Kasumi-1 (cell line): Measurements from ENCODE around the gene OR2T5.
"Not testable (repeated sequence)": the region's sequence is repeated elsewhere in the genome, so short reads cannot be mapped to it uniquely, and the experiment has no call there.

ENCODE experiments used
- DNase-seq, 2 experiments: peaks; one replicate each; lab custom pipeline; 2025; lab: John Stamatoyannopoulos, UW

OR2T5 gene, protein sequence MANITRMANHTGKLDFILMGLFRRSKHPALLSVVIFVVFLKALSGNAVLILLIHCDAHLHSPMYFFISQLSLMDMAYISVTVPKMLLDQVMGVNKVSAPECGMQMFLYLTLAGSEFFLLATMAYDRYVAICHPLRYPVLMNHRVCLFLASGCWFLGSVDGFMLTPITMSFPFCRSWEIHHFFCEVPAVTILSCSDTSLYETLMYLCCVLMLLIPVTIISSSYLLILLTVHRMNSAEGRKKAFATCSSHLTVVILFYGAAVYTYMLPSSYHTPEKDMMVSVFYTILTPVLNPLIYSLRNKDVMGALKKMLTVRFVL

DNA sequence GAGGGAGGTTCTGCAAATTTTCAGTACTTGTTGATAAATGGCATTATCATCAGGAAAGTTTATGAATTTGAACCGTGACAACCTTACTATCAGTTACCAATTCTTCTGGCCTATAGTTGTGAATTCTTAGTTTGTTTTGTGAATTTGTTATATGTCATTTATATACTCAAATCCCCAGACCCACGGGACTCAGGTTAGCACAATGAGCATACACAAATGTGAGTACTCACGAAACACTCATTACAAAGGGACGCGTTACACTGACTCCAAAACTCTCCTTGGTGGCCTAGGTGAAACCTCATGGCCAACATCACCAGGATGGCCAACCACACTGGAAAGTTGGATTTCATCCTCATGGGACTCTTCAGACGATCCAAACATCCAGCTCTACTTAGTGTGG lies at the start of gene OR2T5:
OR2T5 (plus strand) TSS at position 301 of the 400 bp plus-strand sequence; CDS start at position 301, 0 bp downstream.
- not testable (repeated sequence) for DNase-seq

DNA sequence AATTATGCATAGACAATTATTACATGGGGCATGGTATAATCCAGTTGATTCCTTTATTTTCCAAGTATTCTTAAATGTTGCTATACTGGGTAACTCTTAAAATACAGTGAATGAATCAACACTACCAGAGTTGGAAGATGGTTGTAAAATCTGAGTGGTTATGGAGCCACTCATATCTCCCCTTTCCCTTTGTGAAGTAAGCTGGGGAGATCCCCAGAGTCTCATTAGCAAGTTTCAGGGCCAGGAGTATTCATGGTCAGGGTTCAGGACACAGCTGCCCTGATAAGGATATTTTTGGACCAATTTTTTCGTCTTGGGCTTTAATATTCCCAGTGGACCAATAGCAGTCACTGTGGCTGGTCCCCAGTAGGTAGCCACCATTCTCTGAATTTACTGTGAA lies 49.7 kb upstream of the OR2T5 start:
- not testable (repeated sequence) for DNase-seq

DNA sequence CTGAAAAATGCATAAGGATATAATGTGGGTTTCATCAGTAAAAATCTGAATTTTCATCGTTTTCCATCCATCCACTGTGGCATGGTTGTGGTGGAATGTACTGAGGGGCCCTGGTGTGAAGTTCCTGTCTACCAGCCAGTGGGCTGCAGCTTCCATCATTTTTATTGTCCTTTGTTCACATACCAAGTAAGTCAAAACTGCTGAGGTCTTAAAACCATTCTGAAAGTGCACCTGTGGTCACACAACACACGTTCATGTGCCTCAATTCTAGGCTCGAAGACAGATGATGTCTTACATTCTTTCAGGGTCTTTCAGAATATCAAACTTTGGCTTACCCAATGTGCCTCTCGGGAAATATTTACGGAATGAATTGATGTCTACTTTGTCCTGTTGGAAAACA lies 49.1 kb upstream of the OR2T5 start:
- DNase-seq = not testable (repeated sequence)

GRCh38 chr1:248442500-248443277 lies 45.7 kb upstream of the OR2T5 start:
- DNase-seq = not testable (repeated sequence)

DNA sequence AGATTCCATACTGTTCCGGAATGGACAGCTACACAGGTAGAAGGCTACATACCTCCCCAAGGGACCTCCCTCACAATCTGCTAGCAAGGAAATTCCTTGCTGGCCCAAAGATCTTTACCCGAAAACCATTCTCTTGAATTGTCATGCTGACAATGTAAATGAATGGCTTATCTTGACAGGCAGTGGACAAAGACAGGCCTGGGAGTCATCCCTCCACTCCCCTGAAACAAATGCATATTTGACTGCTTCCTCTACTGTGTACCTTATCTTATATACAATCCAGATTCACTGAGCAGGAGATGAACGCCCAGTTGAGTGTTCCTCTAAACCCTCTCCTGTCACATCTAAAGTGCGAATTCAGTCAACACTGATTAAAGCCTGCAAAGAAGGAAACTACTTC lies 43.8 kb upstream of the OR2T5 start:
- DNase-seq = not testable (repeated sequence)

DNA sequence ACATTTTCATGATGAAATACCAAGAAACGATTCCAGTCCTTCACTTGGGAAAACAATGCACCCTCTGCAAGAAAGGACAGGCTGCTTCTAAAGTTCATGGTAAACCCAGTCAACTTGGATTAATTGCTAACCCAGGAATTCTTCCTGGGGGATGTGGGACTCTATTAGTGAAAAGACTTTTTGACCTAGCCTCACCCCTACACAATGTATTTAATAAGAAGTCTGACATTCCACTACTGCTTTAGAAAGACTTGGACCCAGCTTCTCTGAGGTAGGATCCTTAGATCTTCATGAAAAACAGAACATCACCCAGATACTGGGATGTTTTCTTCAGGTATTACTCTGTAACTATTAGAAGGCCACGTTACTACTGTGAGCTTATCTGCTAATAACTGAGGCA lies 43.0 kb upstream of the OR2T5 start, which contains the start of gene OR2T2:
OR2T2 (plus strand) TSS at position 239 of the 400 bp plus-strand sequence. CDS start 7,161 bp downstream, outside the sequence.
- not testable (repeated sequence) for DNase-seq

DNA sequence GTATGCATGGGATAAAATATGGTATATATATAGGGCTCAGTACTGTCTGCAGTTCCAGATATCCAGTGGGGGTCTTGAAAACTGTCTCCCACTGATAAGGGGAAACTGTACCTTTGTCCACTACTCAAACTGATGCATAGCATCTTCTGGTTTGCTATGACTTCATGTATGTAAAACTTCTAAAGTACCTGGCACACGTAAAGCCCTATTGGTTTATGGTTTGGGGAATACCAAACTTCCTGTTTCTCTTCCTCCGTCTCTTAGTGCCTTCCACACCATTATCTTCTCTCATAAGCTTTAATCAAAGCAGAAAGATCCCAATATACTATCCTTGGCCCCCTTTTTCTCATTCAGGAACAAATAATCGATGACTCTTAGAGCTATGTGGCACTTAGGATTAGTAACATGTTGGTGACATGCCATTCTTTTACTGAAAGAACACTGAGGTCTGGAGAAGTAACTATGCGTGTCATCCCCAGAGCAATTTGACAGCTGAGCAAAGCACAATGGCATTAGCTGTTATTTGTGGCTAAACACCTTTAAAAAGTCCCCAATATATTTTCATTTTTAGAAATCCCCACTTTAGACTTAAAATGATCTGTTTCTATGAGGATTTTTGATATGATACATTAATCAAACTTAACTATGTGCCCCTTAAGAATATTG lies 39.8 kb upstream of the OR2T5 start:
- DNase-seq = not testable (repeated sequence)

GRCh38 chr1:248449821-248450465 lies 38.4 kb upstream of the OR2T5 start:
- not testable (repeated sequence) for DNase-seq

DNA sequence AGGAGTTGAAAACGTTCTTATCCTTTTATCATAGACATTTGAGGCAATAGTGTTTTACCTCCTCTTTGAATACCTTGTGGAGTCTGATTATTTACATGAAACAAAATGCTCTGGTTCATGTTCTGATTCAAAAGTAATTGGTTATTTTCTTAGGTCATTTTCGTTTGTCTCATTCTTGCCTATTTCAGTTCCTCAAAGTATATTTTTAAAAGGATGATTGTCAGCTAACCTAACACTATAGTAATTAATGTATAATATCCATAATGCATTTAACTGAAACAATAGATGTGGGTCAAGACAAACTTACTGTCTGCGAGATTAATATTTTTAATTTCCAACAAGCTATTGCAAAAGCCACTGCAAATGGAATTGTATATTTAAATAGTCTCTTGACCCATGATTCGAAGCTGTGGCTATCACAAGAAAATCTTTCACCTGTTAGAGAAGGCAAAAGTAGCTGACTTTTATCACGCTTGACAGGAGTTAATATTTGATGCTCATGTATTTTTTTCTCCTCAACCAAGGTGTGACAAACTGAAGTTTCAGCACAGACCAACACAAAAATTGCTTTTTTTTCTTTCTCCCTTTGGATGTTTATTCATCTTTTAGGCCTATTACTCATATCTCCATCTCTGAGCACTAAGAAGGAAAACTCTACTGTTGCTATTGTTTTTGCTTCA lies 37.8 kb upstream of the OR2T5 start:
- not testable (repeated sequence) for DNase-seq

- DNase-seq = not testable (repeated sequence)
These were observed 34.8 kb upstream of the OR2T5 start for GRCh38 chr1:248453619-248454018.

DNA sequence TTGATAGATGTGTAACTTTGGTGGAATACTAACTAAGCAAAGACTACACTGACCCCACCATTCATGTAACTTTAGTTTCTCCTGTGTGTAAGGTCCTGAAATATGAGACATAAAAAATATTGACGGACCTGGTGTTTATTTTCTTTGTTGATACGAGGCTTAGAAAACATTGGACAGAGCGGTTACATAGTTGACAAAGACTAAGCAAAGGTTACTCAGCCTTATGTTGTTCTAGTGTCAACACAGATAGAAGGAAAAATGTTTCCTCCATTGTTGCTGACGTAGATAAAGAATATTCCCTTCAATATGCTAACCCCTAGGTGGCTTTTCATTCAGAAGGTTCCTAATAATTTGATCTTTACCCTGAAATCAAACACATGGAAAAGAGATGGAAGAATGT lies 33.3 kb upstream of the OR2T5 start:
- not testable (repeated sequence) for DNase-seq

DNA sequence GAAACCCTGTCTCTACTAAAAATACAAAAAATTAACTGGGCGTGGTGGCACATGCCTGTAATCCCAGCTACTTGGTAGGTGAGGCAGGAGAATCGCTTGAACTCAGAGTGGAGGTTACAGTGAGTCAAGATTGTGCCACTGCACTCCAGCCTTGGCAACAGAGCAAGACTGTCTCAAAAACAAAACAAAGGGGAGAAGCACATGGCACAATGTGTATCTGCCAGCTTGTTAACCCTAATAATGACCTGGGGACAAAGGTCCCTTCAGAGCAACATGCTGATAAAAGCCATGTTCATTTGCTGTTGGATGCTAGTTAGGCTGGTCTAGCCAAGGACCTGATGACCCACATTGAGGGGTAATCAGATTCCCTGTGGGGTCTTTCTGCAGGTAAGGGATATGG lies 31.8 kb upstream of the OR2T5 start:
- DNase-seq = not testable (repeated sequence)

DNA sequence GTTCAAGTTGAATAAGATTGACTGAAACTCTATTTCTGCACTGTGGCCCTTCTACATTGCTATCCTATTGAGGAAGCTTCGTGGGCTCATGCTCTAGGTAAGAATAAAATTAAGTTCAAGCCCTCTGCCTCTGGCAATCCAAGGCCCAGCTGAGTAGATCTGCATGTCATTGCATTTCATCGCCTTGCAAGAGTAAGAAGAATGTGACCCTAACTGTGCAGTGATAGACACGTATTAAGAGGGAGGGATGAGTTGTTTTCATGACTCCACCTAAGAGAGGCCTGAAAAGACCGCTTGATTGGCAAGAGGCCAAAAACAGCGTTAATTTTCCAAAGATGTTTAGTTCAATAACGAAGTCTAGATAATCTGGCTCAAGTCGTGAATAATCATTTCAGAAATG lies 29.3 kb upstream of the OR2T5 start:
- DNase-seq = not testable (repeated sequence)

DNA sequence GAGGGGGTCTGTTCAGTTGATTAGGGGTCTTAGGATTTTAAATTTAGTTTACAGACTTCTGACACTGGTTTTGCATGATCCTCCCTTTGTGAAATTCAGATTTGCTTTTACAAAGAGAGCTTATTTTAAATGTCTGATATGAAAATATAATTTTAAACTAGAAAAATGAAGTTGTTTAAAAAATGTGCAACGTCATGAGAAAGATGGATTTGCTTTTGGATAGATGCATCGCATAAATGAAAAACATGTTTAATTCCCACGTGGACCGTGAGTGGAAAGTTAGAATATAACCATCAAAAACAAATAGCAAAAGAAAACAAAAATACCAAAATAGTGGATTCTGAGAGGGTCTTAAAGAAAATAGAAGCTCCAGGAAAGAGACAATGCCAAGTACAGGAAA lies 17.2 kb upstream of the OR2T5 start:
- DNase-seq = no peak

- not testable (repeated sequence) for DNase-seq
These were observed 16.3 kb upstream of the OR2T5 start for GRCh38 chr1:248472111-248472510.

- not testable (repeated sequence) for DNase-seq
These were observed 15.3 kb upstream of the OR2T5 start, which contains the start of gene OR2T3 for GRCh38 chr1:248473051-248473450. Gene OR2T3, plus strand, starts transcription at chr1:248473351. Its CDS starts 0 bp downstream, at chr1:248473351.

DNA sequence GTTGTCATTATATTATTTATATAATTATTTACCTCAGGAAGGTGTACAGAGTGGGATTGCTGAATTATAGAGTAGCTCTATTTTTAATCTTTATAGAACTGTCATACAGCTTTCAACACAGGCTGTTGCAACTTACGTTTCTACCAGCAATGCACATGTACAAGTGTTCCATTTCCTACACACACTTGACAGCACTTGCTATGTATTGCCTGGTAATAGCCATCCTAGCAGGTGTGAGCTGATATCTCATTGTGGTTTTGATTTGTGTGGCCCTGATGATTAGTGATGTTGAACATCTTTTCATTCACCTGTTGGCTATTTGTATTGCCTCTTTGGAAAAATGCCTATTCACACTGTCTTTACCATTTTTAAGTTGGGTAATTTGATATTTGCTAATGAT lies 12.7 kb upstream of the OR2T5 start:
- DNase-seq = not testable (repeated sequence)

DNA sequence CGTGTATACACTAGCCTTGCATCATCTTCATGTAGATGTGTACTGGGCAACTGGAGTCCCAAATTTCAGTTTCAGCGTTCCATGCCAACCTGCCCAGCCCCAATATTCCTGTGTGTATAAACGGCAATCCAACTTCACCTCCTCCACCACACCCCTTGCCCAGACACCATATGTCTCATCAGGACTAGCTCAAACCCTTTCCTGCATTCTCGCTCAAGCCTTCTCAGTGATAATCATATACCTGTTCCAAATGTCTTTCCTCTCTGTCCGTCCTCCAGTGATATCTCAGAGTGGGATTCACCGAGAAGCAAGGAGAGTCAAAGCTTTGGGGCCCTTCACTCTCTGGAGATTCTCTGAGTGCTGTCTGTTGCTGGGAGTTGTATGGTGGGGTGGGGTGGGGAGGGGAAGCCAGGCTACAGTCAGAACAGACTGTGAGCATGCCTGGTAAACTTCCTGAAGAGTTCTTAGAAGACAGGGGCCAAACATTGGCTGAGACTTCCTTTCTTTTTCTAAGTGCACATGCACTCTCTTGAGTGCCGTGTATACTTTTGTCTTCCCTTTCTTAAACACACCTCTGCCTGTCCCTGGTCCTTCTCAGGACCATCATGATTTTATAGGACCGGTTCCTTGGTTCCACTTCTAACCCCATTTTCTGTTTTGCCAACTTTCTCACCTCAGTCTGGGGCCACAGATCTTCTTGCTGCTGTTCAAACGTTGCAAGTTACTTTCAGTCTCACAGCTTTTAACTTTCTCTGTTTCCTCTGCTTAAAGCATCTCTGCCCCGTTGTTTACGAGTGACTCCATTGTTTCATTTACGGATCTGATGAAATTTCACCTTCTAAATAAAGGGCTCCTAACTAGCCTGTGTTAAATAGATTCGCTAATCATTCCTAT lies 6.5 kb upstream of the OR2T5 start:
- DNase-seq = not testable (repeated sequence)

DNA sequence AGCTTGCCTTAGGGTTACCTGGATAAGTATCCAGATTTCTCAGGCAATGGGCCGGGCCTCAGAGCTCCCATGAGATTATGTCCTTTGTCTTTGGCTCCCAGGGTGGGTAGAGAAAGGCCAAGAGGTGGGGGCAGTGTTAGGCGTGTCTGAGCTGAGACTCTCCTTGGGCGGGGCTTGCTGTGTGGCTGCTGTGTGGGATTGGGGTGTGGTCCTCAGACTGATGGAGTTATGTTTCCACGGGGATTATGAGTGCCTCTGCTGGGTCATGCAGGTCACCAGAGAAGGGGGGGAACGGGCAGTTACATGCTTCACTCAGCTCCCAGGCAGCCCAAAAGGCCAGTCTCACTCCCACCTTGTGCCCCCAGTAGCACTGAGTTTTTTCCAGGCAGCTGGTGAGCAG lies 8.3 kb downstream of the OR2T5 start:
- not testable (repeated sequence) for DNase-seq
